H1 (cell line): ENCODE measurements around the gene PPARA. TPM values are rescaled to one million over a fixed set of nuclear protein-coding genes. Genes with fewer than 3 reads are reported as not detected.

ENCODE experiments used
- SIN3A ChIP-seq, 2 experiments: IDR thresholded peaks in 1 of 2; conservative IDR thresholded peaks in 1 of 2; 2 replicates each; pipeline ENCODE4 v1.6.1; 2011 to 2012; ENCODE audit warnings: low read length in 2 of 2, improper control_type of control experiment in 1 of 2, low read depth in 1 of 2, mild to moderate bottlenecking in 1 of 2
- TEAD4 ChIP-seq: IDR thresholded peaks from 2 replicates; pipeline ENCODE4 v1.6.1; 2012; ENCODE audit warnings: low read depth, low read length, inconsistent platforms, mixed read lengths
- polyA plus RNA-seq, 7 experiments: library from polyadenylated mRNA; depleted of rRNA in 3 of 7; stranded (reverse) in 5 of 7; unstranded in 2 of 7; fragments of >200 nt in 5 of 7; fragments of 200-250 nt in 2 of 7; gene quantifications; 1 replicate in 5 of 7; 2 replicates in 1 of 7; 4 replicates in 1 of 7; pipeline versions ENCODE4 v1.2.1 to v1.2.3, GENCODE V29; 2011 to 2013; ENCODE audit warnings: missing spikeins in 2 of 7, mixed read lengths in 2 of 7
- total RNA-seq: library from RNA; stranded (reverse); fragmentation: NEBNext Ultra II Directional; extraction: Animal tissue kit (Norgen Biotek cat#: 25700); gene quantifications from 2 replicates; pipeline ENCODE4 v1.2.1, GENCODE V29; 2021

PPARA gene
- total and polyA plus RNA-seq, 2 of the 8 experiments (the other 6 are each of a cell fraction or from before 2014, with no cell fraction given), result 3.1 to 8.2 TPM

- TF ChIP-seq TEAD4 (no peak), SIN3A (conservative IDR thresholded peaks at IDR 0.05 in 1 of 2, IDR thresholded peaks at IDR 0.05 in 1 of 2; ENCODE audit: low read depth in 1 of 2, low read length in 2 of 2) (no peak)
These were observed 79.4 kb downstream of the PPARA start (continued) for GRCh38 chr22:46229701-46230100.
